Measurements from ENCODE around the gene LSM4.

GRCh38 chr19:18291019-18291524 is 31.8 kb downstream of the LSM4 start:
- TF ChIP-seq CTCF (conservative IDR thresholded peaks at IDR 0.05; ENCODE audit: low read length) = no peak
- no peak for TF ChIP-seq EZH2phosphoT487 (IDR thresholded peaks at IDR 0.05; ENCODE audit: borderline replicate concordance)

Data from Loucy (cell line).